ENCODE results near the gene RPS6KB2. TPM values are rescaled to one million over a fixed set of nuclear protein-coding genes. Genes with fewer than 3 reads are reported as not detected.

RPS6KB2 gene
- total RNA-seq, 1 donor = 36.9 TPM

- H3K36me3 ChIP-seq (ENCODE audit: insufficient read depth, low read length) = peaks cover 38% of the 10 kb centered on the region
- H2AFZ ChIP-seq (ENCODE audit: low read length) = no peak overlapping the region
- no peaks in the 10 kb centered on the region for H3K9me3 ChIP-seq (ENCODE audit: low read depth, low read length)
Observed at GRCh38 chr11:67434395-67434881, 6.1 kb downstream of the RPS6KB2 start.

DNA sequence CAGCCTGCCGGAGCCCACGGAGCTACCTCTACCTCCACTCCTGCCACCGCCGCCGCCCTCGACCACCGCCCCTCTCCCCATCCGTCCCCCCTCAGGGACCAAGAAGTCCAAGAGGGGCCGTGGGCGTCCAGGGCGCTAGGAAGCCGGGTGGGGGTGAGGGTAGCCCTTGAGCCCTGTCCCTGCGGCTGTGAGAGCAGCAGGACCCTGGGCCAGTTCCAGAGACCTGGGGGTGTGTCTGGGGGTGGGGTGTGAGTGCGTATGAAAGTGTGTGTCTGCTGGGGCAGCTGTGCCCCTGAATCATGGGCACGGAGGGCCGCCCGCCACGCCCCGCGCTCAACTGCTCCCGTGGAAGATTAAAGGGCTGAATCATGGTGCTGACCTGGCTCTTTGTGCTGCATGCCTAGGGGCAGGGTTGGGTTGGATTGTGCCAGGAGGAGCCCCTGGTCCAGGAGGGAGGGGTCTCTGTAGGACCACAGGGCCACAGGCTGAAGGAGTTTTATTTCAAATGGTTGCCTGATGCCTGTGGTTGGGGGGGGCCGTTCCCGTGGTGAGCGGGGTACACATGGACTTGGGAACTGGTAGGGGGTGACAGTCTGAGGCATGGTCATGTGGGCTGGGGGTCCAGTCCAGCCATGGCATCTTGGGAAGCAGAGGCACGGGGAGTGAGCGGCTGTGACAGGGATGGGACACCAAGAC lies 6.9 kb downstream of the RPS6KB2 start:
- Histone ChIP-seq H3K27ac (ENCODE audit: low read depth, low read length) (no peak overlapping the region), H3K4me3 (ENCODE audit: insufficient read depth, low read length) (no peak overlapping the region), H3K9me3 (ENCODE audit: low read depth, low read length) (no peaks in the 10 kb centered on the region), H2AFZ (ENCODE audit: low read length) (no peak overlapping the region), H4K20me1 (ENCODE audit: insufficient read depth, low read length) (peaks cover 2% of the 10 kb centered on the region), H3K27me3 (ENCODE audit: insufficient read depth, low read length) (no peaks in the 10 kb centered on the region), H3K79me2 (ENCODE audit: insufficient read depth, low read length) (peaks cover 7% of the 10 kb centered on the region), H3K36me3 (ENCODE audit: insufficient read depth, low read length) (peaks cover 34% of the 10 kb centered on the region), H3K4me2 (ENCODE audit: insufficient read depth, low read length) (no peak overlapping the region), H3K4me1 (ENCODE audit: insufficient read depth, low read length) (no peaks in the 10 kb centered on the region)
- DNase-seq (ENCODE audit: insufficient read length, low spot score, missing footprints) = no peak
- TF ChIP-seq, protein P1, sequence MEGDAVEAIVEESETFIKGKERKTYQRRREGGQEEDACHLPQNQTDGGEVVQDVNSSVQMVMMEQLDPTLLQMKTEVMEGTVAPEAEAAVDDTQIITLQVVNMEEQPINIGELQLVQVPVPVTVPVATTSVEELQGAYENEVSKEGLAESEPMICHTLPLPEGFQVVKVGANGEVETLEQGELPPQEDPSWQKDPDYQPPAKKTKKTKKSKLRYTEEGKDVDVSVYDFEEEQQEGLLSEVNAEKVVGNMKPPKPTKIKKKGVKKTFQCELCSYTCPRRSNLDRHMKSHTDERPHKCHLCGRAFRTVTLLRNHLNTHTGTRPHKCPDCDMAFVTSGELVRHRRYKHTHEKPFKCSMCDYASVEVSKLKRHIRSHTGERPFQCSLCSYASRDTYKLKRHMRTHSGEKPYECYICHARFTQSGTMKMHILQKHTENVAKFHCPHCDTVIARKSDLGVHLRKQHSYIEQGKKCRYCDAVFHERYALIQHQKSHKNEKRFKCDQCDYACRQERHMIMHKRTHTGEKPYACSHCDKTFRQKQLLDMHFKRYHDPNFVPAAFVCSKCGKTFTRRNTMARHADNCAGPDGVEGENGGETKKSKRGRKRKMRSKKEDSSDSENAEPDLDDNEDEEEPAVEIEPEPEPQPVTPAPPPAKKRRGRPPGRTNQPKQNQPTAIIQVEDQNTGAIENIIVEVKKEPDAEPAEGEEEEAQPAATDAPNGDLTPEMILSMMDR (IDR thresholded peaks at IDR 0.05; ENCODE audit: extremely low read depth, low read depth, low read length) = no peak

More at GRCh38 chr11:67434395-67434881, 6.1 kb downstream of the RPS6KB2 start:
- DNase-seq (ENCODE audit: insufficient read length, low spot score, missing footprints) = no peak
- Histone ChIP-seq H3K27ac (ENCODE audit: low read depth, low read length) (no peak overlapping the region), H3K4me1 (ENCODE audit: insufficient read depth, low read length) (peaks cover 2% of the 10 kb centered on the region), H3K27me3 (ENCODE audit: insufficient read depth, low read length) (no peaks in the 10 kb centered on the region), H3K4me3 (ENCODE audit: insufficient read depth, low read length) (no peak overlapping the region), H4K20me1 (ENCODE audit: insufficient read depth, low read length) (no peaks in the 10 kb centered on the region), H3K4me2 (ENCODE audit: insufficient read depth, low read length) (no peak overlapping the region), H3K79me2 (ENCODE audit: insufficient read depth, low read length) (peaks cover 14% of the 10 kb centered on the region)
- TF ChIP-seq, protein P1 (IDR thresholded peaks at IDR 0.05; ENCODE audit: extremely low read depth, low read depth, low read length) = no peak

GRCh38 chr11:67435727-67436458 lies 7.6 kb downstream of the RPS6KB2 start:
- Histone ChIP-seq H3K4me1 (ENCODE audit: insufficient read depth, low read length) (no peaks in the 10 kb centered on the region), H3K36me3 (ENCODE audit: insufficient read depth, low read length) (peaks cover 32% of the 10 kb centered on the region), H4K20me1 (ENCODE audit: insufficient read depth, low read length) (peaks cover 4% of the 10 kb centered on the region), H3K27me3 (ENCODE audit: insufficient read depth, low read length) (no peaks in the 10 kb centered on the region), H2AFZ (ENCODE audit: low read length) (no peak overlapping the region), H3K79me2 (ENCODE audit: insufficient read depth, low read length) (peaks cover 2% of the 10 kb centered on the region), H3K4me3 (ENCODE audit: insufficient read depth, low read length) (no peak overlapping the region), H3K4me2 (ENCODE audit: insufficient read depth, low read length) (no peak overlapping the region), H3K9me3 (ENCODE audit: low read depth, low read length) (no peaks in the 10 kb centered on the region), H3K27ac (ENCODE audit: low read depth, low read length) (no peak overlapping the region)
- TF ChIP-seq, protein P1 (IDR thresholded peaks at IDR 0.05; ENCODE audit: extremely low read depth, low read depth, low read length) = no peak
- no peak for DNase-seq (ENCODE audit: insufficient read length, low spot score, missing footprints)

Measured in osteoblast (primary cell).